ENCODE results near the gene TBXAS1.

TBXAS1 gene

GRCh38 chr7:139854803-139855497 is 25.9 kb downstream of the TBXAS1 start:
- ChIA-PET CTCF (interaction anchor here (1.2 to 2.4 kb wide), 2 partner anchors 17 to 22 kb away, joined by 3 to 6 read pairs; no protein-coding TSS in a partner anchor), POLR2A (no interaction called here)
- no peak for DNase-seq (ENCODE audit: extremely low spot score)
- TF ChIP-seq CTCF (IDR thresholded peaks at IDR 0.05; ENCODE audit: control extremely low read depth, extremely low read depth, low read depth, missing control alignments): no peak

- no peak for TF ChIP-seq CTCF (IDR thresholded peaks at IDR 0.05; ENCODE audit: control extremely low read depth, extremely low read depth, low read depth, missing control alignments)
- POLR2A ChIA-PET: no interaction called here
- CTCF ChIA-PET: interaction anchor here (0.9 to 2.4 kb wide), 4 partner anchors 18 to 421 kb away, joined by 3 to 6 read pairs (median 3); no protein-coding TSS in a partner anchor
- peak; percentile 62 for DNase-seq (ENCODE audit: extremely low spot score)
These were observed 26.6 kb downstream of the TBXAS1 start for GRCh38 chr7:139855498-139856270.

GRCh38 chr7:139857791-139858190 is 28.7 kb downstream of the TBXAS1 start:
- no peak for TF ChIP-seq CTCF (IDR thresholded peaks at IDR 0.05; ENCODE audit: control extremely low read depth, extremely low read depth, low read depth, missing control alignments)
- CTCF ChIA-PET: no interaction called here
- POLR2A ChIA-PET: no interaction called here
- no peak for DNase-seq (ENCODE audit: extremely low spot score)

GRCh38 chr7:139860090-139860775 is 31.2 kb downstream of the TBXAS1 start:
- CTCF ChIA-PET: interaction anchor here (1.1 to 1.9 kb wide), 2 partner anchors 214 to 426 kb away, joined by 4 to 6 read pairs; no protein-coding TSS in a partner anchor
- peak; percentile 31 for DNase-seq (ENCODE audit: extremely low spot score)
- TF ChIP-seq CTCF (IDR thresholded peaks at IDR 0.05; ENCODE audit: control extremely low read depth, extremely low read depth, low read depth, missing control alignments): no peak
- POLR2A ChIA-PET: no interaction called here

- DNase-seq (ENCODE audit: extremely low spot score): no peak
- CTCF ChIA-PET: interaction anchor here (1.9 kb wide), 1 partner anchor 216 kb away, joined by 6 read pairs; no protein-coding TSS in a partner anchor
- no peak for TF ChIP-seq CTCF (IDR thresholded peaks at IDR 0.05; ENCODE audit: control extremely low read depth, extremely low read depth, low read depth, missing control alignments)
- POLR2A ChIA-PET: no interaction called here
These were observed 32.7 kb downstream of the TBXAS1 start for GRCh38 chr7:139861803-139862202.
